GM19023 (cell line): Measurements from ENCODE around the gene CCNL2.
"Not testable (repeated sequence)": the region's sequence is repeated elsewhere in the genome, so short reads cannot be mapped to it uniquely, and the experiment has no call there.

ENCODE experiments used
- ATAC-seq: cut with Tn5 transposase; IDR thresholded peaks from one replicate; pipeline ENCODE4 v1.9.1; 2021; ENCODE audit warnings: mild to moderate bottlenecking, moderate library complexity; ENCODE audit not compliant: unreplicated experiment

CCNL2 gene

GRCh38 chr1:1402072-1402900 is 3.2 kb upstream of the CCNL2 start:
- ATAC-seq = no peak

DNA sequence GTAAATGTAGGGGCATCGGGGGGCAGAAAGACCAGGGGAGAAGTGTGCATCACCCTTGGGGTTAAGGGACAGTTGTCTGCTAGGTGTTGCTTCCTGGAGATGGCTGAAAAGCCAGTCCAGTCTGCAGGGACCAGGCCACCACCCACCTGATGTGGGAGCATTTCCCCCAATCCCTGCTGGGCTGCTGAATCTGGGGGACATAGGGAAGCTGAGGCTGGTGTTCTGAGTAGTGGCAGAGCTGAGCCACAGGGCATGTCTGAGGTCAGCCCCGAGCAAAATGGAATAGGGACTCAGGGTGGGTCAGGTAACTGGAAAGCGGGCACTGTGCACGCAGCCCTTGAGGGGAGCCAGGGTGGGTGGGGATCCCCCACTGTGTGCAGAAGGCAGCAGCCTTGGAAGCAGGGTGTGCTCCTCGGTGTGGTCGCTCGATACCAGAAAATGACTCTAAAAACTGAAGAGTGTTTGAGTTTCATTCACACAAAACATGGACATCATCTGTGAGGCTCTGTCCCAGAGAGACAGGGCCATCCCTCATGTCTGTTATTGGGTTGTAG is 2.4 kb upstream of the CCNL2 start:
- ATAC-seq = no peak

- ATAC-seq = no peak
Measured at GRCh38 chr1:1400576-1401456, 1.7 kb upstream of the CCNL2 start.

DNA sequence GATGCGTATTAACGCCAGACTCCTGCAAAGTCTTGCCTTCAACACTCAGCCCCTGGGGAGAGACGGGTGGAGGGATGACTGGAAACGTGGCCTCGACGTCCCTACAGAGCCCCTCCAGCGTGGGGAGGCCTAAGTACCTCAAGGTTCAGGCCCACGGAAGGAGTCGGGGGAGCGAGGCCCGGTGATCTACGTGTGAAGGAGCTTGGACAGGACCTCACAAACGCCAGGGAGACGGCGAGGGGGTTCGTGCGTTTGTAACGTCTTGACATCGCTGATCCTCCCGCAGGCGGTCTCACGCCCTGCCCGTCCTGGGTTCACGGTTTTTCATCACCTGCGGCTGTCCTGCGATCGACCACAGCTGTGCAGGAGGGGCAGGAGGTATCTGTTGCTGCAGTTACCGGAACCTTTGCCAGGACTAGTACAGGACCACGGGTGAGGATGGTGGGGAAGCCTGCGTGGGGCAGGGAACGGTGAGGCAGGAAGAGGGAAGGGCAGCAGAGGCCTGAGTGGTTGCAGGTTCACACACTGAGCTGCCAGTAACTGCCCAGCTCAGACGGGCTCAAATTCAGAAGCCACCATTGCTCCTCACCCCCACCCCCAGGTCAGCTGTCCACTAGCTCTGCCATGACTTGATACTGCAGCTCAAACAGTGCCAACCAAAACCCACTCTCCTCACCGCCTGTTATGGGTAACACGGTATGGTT is 889 bp upstream of the CCNL2 start:
- ATAC-seq = no peak

DNA sequence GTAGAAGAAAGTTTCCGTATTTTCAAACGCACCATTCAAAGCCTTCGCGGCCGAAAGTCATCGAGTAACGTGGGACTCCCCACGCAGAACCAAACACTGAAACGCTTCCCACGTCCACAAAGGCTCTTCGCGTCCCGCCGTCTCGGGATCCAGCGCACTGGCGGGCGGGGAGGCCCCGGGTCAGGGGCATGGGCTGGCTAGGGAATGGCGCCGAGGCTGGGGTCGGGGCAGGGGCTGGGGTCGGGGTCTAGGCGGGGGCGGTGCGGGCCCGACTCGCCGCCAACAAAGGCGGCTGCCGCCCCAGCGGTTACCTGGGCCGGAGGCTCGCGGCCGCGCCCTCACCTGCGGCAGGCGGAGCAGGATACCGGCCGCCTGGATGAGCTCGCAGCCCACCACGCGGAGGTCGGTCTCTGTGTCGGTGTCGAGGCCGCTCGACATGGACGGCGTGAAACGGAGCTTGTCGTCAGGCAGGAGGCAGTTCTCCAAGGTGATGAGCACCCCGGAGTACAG is 403 bp downstream of the CCNL2 start:
- peak; percentile 8 for ATAC-seq

GRCh38 chr1:1397839-1398523 is 1.2 kb downstream of the CCNL2 start:
- ATAC-seq = no peak

GRCh38 chr1:1395166-1395565 is 4.0 kb downstream of the CCNL2 start:
- ATAC-seq = no peak

- ATAC-seq = no peak
Measured at GRCh38 chr1:1394116-1394515, 5.0 kb downstream of the CCNL2 start.

GRCh38 chr1:1393428-1393827 is 5.7 kb downstream of the CCNL2 start:
- no peak for ATAC-seq

- ATAC-seq = no peak
Measured at GRCh38 chr1:1393014-1393413, 6.1 kb downstream of the CCNL2 start.

- no peak for ATAC-seq
Measured at GRCh38 chr1:1391225-1391624, 7.9 kb downstream of the CCNL2 start.

DNA sequence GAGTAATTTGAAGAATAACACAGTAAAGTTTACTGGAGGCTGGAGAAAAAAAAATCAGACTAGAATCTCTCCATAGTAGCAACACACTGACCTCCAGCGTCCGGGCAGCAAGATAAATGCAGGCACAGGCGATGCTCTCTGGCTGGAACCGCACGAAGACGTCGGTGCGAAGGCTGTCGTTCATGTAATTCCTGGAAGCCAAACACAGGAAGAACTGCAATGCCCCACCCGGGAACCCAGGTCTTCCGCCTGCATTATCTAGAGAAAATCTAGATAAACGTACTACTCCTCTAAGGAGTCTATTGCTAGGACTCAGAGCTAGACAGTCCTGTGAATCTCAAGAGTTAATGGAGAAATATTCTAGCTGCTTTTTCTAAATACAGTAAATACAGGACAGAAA is 8.5 kb downstream of the CCNL2 start:
- no peak for ATAC-seq

DNA sequence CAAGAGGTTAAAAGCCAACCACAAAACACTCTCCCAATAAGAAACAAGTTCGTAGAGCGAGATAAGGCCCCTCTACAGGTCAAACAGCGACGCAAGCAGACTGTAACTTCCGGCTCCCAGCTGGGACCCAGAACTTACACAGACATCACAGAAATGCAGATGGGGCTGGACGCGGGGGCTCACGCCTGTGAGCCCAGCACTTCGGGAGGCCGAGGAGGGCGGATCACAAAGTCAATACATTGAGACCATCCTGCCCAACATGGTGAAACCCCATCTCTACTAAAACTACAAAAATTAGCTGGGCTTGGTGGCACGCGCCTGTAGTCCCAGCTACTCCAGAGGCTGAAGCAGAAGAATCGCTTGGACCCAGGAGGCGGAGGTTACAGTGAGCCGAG is 11.1 kb downstream of the CCNL2 start:
- no peak for ATAC-seq

DNA sequence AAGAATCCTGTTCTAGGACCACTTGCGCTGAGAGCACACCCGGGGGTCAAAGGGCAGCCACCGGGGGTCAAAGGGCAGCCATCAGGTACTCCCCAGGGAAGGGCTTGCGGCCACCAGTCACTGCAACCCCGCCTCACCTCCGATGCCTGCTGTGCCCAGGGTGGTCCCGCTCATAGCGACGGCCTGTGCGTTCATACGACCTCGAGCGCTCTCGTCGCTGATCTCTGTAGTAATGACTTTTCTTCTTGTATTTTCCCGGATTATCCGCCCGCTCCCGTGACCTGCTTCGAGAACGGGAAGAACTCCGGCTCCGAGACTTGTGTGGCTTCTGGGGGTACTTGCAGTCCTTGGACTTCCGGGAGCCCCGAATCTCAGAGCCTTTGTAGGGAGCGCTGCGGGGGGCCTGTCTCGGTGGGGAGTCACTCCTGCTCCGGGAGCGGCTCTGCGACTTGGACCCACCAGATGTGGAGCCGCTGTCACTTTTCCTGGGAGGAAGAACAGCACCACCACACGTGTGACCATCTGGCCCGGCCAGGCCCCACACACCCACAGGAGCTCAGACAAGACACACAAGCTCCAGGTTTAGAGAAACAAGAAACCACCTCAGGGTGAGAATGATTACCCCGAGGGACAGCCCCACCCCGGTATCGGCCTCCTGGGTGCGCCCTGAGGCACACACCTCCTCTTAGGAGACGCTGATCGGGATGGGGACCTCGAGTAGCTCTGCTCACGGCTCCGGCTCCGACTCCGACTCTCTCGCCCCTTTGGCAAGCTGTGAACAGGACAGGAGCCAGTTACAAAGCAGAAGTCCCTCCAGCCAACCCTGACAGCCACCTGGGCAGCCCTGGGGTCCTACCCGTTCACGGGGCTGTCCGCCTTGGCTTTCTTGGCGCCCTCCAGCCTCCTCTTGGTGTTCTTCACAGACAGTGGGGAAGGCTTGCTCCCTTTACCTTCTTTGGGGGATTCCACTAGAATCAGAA is 11.7 kb downstream of the CCNL2 start:
- ATAC-seq = no peak

GRCh38 chr1:1385931-1386330 is 13.2 kb downstream of the CCNL2 start:
- ATAC-seq = no peak

DNA sequence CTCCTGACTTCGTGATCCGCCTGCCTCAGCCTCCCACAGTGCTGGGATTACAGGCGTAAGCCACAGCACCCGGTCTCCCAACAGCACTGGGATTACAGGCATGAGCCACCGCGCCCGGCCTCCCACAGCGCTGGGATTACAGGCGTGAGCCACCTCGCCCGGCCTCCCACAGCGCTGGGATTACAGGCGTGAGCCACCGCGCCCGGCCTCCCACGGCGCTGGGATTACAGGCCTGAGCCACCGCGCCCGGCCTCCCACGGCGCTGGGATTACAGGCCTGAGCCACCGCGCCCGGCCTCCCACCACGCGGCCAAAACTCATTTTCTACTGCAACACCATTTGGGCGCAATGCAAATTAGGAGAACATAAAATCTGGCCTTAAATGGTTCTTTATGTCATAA is 13.8 kb downstream of the CCNL2 start:
- ATAC-seq = not testable (repeated sequence)

DNA sequence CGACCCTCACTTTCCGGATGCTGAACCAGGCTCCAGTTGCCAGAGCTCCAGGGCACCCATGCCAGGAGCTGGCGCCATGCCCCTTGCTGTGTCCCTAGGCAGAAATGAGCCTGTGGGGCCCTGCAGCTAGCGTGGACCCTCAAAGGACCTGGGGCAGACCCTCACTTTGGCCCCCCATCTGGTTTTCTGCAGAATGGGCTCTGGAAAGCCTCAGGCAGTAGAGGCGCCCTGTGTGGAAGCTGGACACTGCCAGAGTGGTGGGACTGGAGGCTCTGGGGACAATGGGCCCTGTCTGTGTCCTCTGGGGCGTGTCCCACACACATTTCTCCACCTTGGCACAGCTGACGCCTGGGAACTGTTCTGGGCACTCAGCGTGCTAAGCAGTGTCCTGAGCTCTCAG is 17.8 kb downstream of the CCNL2 start:
- ATAC-seq = no peak

- ATAC-seq = no peak
Measured at GRCh38 chr1:1380860-1381259, 18.3 kb downstream of the CCNL2 start.

GRCh38 chr1:1377540-1378205 is 21.5 kb downstream of the CCNL2 start:
- no peak for ATAC-seq
